HFF-Myc (cell line): ENCODE results near the gene WDR55.
"Not testable (repeated sequence)": the region's sequence is repeated elsewhere in the genome, so short reads cannot be mapped to it uniquely, and the experiment has no call there.

Experiments used
- DNase-seq: peaks from one replicate; pipeline ENCODE4 v3.0.0-alpha.2; 2011; ENCODE audit warnings: low read depth; ENCODE audit errors: extremely low read depth
- H3K4me3 ChIP-seq: replicated peaks from 2 replicates; pipeline ENCODE4 v1.5.1; 2011; ENCODE audit warnings: low read depth, mild to moderate bottlenecking, control low read depth, low read length
- TF ChIP-seq, protein P1 (sequence below): IDR thresholded peaks from 2 replicates; pipeline ENCODE4 v1.5.1; 2012; ENCODE audit warnings: mild to moderate bottlenecking, low read depth, low read length, control low read depth; ENCODE audit errors: missing control alignments

The WDR55 gene

DNA sequence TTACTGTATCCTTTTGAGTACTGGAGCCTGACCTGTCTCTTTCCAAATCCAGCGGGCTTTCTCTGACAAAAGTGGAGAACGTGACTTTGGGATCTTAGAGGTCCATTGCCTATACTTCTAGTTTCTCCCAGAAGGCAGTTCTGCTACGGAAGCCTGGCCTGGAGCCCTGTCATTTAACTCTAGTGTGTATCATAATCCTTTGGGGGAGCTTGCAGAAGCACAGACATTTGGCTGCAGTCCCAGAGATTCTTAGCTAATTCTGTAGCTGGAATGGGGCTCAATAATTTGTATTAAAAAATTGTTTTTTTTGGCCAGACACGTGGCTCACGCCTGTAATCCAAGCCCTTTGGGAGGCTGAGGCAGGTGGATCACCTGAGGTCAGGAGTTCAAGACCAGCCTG lies 29.6 kb downstream of the WDR55 start:
- H3K4me3 ChIP-seq = no peak overlapping the region
- TF ChIP-seq, protein P1, sequence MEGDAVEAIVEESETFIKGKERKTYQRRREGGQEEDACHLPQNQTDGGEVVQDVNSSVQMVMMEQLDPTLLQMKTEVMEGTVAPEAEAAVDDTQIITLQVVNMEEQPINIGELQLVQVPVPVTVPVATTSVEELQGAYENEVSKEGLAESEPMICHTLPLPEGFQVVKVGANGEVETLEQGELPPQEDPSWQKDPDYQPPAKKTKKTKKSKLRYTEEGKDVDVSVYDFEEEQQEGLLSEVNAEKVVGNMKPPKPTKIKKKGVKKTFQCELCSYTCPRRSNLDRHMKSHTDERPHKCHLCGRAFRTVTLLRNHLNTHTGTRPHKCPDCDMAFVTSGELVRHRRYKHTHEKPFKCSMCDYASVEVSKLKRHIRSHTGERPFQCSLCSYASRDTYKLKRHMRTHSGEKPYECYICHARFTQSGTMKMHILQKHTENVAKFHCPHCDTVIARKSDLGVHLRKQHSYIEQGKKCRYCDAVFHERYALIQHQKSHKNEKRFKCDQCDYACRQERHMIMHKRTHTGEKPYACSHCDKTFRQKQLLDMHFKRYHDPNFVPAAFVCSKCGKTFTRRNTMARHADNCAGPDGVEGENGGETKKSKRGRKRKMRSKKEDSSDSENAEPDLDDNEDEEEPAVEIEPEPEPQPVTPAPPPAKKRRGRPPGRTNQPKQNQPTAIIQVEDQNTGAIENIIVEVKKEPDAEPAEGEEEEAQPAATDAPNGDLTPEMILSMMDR = no peak

DNA sequence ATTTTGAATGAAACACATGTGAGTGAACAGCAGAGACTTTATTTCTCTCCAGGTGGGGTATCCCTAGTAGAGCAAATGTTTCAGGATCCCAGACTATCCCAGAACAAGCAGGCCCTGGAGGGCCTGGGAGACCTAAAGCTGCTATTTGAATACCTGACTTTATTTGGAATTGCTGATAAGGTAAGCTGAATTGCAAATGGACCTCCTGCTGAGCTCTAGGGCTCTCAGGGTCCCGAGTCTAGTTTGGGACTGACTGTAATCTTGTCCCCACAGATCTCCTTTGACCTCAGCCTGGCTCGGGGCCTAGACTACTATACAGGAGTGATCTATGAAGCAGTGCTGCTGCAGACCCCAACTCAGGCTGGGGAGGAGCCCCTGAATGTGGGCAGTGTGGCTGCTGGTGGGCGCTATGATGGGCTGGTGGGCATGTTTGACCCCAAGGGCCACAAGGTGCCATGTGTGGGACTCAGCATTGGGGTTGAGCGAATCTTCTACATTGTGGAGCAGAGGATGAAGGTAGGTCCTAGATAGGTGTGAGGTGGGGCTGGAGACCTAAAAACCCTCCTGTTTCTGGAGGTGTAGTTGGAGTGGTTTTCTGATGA lies 32.3 kb downstream of the WDR55 start:
- TF ChIP-seq, protein P1 = no peak
- no peak overlapping the region for H3K4me3 ChIP-seq

More for the DNA sequence above, 29.6 kb downstream of the WDR55 start:
- DNase-seq = no peak

DNA sequence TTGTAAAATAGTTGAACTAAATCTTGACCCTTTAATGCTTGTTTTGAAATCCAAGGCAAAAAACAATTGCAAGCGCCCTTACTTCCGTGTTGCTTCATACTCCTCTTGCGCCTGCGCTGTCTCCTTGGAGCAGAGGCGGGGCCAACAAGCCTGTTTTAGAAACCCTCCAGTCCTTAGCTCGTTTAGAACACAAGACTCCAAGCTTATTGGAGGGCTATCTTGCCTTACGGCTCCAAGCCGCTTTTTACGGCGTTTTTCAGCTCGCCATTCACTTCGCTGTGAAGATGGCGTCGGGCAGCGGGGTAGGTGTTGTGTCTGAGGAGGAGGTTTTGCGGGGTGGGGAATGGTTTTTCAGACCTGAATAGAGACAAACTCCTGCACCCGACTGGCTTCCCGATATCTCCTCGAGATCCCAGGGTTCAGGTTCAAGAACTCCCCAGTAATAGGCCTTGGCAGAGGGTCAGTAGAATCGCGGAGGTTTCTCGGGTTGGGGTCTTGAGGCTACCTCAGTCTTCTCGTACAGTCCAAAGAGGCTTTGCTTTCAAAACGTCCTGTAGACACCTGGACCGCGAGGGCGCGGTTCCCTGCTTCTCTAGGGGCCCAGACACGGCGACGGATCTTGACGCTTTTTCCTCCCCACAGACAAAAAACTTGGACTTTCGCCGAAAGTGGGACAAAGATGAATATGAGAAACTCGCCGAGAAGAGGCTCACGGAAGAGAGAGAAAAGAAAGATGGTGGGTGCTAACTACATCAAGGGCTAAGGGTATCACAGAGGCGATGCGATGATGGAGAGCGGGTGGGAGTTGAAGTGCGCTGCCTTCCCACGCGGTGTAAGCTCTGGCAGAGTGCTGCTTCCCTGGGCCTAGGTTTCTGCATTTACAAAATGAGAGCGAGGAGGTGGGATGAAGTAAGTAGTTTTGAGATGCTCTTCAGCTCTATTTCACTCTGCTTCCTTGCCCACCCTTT lies 35.8 kb downstream of the WDR55 start, which contains the start of gene ZMAT2:
Gene ZMAT2, plus strand, starts transcription at position 271 of the 968 bp plus-strand sequence. Its CDS starts 14 bp downstream, at position 285.
- TF ChIP-seq, protein P1 = no peak
- peak; percentile 95 for DNase-seq
- peak within 1 kb of the TSS; percentile 91 for H3K4me3 ChIP-seq

More for the DNA sequence above, 32.3 kb downstream of the WDR55 start:
- no peak for DNase-seq

DNA sequence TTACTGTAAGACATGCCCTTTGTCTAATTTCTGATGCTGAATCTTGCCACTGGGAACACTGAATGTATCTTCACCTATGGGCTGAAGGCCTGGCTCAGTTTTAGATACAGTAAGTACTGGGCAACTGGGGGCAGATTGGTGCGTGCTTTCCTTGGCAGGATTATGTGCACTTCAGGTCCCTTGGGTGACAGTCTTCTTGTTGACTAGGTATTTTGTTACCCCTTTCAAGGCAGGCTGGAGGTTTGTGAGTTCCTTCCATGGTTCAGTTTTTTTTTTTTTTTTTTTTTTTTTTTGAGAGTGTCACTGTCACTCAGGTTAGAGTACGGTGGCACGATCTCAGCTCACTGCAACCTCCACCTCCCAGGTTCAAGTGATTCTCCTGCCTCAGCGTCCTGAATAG lies 43.1 kb downstream of the WDR55 start:
- no peak overlapping the region for H3K4me3 ChIP-seq
- TF ChIP-seq, protein P1 = no peak
- DNase-seq = no peak

DNA sequence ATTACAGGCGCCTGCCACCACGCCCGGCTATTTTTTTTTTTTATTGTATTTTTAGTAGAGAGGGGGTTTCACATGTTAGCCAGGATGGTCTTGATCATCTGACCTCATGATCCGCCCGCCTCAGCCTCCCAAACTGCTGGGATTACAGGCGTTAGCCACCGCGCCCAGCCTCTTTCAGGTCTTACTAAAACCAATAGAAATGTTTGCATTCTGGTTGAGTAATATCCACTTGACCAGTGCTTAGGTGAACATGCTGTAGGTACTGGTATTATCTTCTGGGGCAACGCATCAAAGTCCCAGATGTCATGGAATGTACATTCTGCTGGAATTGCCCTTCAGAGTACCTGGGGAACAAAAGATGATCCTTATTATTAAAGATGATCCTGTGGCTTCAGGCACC lies 44.1 kb downstream of the WDR55 start:
- not testable (repeated sequence) for H3K4me3 ChIP-seq, DNase-seq

DNA sequence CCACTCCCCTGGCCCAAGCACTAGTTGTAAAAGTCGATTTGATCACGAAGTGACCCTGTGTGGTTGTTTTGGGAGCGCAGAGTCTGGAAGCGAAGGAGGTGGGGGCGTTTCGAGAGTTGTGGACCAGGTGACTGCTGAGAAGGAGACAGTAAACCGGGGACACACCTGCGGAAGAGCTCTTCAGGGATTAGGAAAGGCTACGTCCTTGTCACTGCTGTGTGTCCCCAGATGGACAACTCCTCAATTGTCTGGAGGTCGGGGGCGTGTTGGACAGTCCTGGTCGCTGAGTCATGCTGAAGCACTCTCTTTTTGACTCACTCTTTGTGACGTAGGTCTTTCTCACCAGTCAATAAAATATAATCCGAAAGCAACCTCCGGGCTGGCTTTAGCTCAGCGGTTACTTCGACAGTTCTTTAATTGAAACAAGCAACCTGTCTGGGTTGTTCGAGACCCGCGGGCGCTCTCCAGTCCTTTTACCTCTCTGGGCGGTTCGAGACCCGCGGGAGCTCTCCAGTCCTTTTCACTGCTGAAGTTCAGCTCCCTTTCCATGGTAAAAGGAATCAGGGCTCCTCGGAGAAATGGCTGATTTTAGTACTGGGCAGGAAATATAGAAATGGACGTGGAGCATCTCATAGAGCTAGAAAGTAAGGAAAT lies 46.3 kb downstream of the WDR55 start:
- peak; percentile 95 for DNase-seq
- H3K4me3 ChIP-seq = peak overlapping the region; percentile 70
- TF ChIP-seq, protein P1 = no peak

DNA sequence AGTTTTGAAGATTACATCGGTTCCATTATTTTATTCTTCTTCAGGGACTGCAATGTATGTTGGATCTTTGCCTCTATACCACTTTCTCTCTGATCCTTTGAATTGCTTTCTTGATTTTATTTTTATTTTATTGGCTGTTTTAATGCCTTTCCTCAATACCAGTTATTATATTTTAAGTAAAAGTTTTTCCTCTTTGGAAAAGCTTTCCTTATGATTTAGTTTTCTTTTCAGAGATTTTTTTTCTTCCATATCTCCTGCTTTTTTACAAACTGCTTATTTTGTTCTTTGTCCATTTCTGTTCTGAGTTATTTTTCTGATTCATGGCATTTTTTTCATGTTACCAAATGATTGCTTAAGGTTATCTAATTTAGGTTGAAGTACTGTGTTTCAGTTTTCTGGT lies 47.1 kb downstream of the WDR55 start:
- H3K4me3 ChIP-seq = no peak overlapping the region
- TF ChIP-seq, protein P1 = no peak

More for the DNA sequence above, 47.1 kb downstream of the WDR55 start:
- DNase-seq = no peak
